T47D (cell line): Measurements from ENCODE around the gene SLIT3.

Source experiments
- DNase-seq, 2 experiments: peaks; one replicate each; pipeline versions ENCODE4 v3.0.0 to v3.0.0-alpha.2; 2011 to 2012; ENCODE audit warnings: low read depth in 1 of 2, low spot score in 1 of 2
- JUND ChIP-seq: IDR thresholded peaks from 2 replicates; pipeline ENCODE4 v1.6.1; 2012; ENCODE audit warnings: low read depth
- in situ Hi-C: cut with HindIII; loops from 2 replicates; pipeline ENCODE4 v1.10.0; 2016; ENCODE audit warnings: low sequenced_read_pairs, low pct_unique_long_range_greater_than_20kb

Gene SLIT3

DNA sequence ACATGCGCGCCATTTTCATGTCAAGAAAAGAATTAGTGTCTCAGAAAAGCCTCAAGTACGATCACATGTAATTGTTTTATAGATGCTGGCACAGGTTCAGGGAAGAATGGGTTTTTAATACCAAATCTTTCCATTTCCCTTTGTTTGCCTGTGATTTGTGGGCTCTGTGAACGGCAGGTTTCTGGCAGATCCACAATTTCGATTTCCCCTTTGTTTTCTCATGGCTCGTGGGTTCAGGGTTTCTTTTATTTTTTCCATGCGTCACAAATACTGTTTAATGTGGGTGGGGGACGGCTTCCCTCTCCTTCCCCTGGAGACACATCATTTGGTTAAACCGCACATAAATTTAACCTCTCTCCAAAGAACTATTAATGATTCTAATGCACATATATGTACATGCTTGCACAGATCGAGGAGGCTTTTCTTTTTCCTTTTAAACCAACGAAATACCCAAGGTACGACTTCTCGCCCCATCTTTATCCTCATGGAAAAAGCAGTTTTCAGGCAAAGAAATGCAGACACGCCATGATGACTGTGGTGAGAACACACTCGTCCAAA is 195.9 kb downstream of the SLIT3 start:
- DNase-seq: no peak
- in situ Hi-C loops: no loop called here
- no peak for TF ChIP-seq JUND

DNA sequence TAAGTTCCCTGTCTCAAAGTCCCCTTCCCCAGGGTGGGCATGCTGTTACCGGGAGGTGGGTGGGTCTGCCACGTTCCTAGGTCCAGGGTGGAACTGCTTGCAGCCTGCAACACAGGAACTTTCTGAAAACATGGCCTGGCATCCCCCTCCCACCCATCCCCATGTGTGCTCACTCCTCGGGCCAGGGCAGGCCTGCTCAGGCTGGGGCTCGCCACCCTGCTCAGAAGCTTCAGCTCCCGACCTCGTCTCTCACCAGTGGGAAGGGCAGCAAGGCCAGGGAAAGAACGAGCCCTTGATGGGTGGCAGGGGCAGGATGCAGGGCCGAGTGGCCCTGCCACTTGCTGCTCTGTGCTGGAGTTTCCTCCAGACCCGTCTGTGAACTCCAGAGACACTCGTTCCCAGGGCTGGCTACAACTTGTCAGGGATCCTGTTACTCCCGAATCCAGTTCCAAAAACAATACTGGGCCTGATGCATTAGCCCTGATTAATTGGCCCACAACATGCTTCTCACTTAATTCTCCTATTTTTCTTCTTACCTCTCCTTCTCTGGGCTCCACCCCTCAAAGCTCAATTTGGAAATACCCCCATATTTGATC is 197.3 kb downstream of the SLIT3 start:
- no peak for DNase-seq
- in situ Hi-C loops: no loop called here
- TF ChIP-seq JUND: no peak

DNA sequence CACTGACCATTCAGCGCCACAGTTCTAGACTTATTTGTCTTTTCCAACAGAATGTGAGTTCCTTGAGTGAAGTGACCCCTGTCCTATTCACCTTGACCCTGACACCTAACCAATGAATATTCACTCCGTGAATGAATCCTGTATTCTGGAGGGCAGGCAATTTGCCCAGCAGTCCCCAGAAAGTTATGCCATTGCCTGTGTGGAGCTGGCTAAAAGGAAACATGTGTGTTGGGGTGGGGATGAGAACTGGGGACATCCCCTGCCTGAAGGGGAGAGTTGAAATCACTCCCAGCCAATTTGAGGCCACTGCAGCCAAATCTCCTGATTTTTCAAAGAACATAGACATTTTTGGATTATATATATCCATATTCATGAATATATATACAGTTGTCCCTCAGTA is 199.0 kb downstream of the SLIT3 start:
- no peak for DNase-seq

DNA sequence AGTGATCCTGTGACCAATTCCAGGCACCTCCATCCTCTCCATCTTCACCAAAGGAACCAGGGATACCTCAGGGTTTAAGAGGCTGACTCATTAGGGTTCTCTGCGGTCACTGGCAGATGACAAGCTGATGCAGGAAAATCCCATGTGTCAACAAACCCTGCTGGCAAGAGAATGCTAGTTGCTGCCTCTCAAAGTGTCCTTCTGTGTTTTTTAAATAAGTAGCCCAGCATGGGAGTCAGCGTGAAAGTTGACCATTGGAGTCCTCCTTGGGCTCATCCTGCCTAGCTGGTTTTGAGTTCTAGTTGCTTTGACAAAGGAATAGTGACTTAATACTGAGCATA is 200.2 kb downstream of the SLIT3 start:
- TF ChIP-seq JUND: no peak

More for the DNA sequence above, 199.0 kb downstream of the SLIT3 start:
- in situ Hi-C loops: no loop called here
- TF ChIP-seq JUND: no peak

DNA sequence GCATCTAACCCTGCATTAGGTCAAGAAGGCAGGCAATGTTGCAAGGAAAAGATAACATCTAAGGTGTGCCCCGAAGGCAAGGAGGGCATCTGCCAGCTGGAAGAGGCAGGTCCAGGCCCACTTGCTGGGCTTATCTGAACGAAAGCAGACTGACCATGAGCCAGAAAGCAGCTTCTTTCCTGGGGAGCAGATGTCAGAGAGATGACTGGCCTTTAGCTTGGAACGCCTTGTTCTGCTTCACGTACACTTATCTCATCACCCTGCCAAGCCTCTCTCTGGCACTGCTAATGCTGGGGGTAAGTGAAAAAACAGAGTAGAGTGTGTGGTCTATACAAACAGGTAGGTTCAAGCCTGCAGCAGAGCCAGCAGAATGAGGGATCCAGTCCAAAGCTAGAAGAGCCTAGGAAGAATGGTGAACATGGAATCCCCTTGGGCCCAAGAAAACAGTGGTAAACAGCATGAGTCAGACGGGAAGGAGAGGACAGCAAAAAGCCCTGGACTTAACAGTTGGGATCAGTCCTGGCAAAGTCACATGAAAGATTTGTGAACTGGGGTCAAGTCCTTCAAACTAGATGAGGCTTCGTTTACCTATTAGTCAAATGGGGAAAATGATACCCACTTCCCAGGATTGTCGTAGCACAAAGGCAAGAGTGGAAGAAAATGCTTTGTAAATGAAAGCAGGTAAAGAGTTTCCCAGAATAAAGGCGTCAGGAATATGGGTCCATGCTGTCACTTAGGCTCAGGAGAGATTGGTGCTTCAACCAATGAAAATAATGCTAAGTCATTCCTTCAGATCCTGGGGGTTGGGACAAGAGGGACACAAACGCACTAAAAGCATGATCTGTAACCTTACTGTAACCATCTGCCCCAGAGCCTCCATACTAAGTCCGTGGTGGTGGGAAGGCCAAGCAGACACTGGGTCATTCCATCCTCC is 200.9 kb downstream of the SLIT3 start:
- TF ChIP-seq JUND: no peak
- in situ Hi-C loops: no loop called here
- DNase-seq: peak in 1 of 2 experiments; percentile 13

More for the DNA sequence above, 200.2 kb downstream of the SLIT3 start:
- in situ Hi-C loops: no loop called here
- DNase-seq: peak in 1 of 2 experiments; percentile 58

DNA sequence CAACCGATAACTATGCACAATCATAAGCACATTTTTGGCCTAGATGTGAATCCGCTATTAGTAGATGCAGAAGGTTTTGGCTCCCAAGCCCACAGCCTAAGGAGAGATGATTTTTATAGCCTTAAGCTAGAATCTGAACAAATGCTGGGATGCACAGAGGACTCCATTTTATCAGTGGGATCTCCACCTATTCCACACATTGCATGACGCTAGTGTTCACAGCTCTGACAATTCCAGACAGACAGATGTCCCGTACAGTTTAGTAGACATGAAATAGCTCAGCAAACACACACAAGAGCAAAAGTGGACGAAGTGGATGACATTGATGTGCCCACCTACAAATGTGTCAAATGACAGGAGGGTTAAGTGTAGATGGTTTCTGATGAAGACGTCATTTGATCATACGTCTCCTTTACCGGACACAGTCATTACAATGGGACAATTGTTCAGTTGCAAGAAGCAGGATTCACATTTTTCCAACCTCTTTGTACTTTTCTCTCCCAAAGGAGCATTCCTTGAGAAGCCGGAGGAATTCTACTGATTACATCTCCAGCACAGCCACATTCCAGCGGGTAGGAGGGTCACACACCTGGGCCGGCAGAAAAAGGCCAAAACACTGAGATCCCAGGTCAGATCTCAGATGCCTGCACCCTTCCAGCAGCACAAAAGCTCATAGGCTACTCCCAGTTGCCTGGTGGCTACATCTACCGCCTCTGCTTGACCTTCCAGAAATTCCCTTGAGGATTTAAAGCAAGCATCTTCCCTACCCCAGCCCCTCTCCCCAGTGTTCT is 202.4 kb downstream of the SLIT3 start:
- no peak for TF ChIP-seq JUND
- in situ Hi-C loops: no loop called here
- DNase-seq: peak in 1 of 2 experiments; percentile 36

DNA sequence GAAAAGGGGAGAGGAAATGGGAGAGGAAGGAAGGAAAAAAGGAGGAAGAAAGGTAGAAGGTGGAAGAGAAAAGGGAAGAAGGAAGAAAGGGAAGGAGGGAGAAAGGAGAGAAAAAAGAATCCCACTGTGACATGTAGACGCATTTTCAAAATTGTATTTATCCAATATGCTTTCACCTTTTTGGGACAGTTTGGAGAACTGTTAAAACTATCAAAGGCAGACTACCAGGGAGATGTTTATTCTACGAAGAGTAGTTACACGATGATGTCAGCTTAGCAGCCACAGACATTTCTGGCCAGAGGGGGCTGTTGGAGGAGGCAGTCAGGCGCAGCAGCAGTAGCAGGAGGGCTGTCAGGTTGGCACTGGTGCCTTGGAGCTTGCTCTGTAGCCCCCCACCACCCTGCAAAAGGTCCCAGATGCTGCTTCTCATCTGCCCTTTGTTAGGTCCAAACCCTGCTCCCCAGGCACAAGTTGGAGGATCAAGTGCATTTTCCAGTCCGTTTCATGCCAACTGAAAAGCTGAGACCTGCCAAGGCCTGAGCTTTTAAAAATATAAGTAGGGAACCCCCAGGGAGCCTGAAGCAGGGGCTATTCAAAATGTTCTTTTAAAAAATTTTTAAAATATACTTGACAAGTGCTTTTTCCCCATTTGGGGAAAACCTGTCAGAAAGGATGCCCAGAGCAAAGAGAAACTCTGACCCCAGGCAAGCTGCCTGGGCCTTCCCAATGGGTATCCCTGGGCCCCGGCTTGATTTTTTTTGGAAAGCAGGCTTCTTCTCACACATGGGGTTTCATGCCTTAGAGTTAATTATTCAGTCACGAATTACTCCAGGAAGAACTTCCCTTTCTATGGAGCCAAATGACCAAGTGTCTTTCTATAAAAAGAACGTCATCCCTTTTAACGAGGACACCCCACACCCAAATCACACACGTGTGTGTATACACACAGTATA is 203.3 kb downstream of the SLIT3 start:
- TF ChIP-seq JUND: no peak
- DNase-seq: peak in 1 of 2 experiments; percentile 17
- in situ Hi-C loops: no loop called here

DNA sequence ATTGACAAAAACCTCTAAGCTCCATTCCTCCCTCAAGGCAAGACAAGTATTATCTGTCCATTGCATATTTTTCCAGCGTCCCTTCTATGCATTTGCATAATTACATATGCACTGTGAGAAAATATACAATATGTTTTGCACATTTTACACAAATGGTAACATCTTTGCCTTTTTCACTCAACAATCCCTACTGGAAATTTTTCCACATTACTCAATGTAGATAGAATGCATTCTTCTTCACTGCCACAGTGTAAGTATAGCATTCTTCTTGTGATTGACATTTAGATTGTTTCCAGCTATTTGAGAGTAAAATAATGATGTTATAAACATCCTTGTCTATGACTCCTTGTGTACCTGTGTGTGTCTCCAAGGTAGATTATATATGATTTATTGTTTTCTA is 205.0 kb downstream of the SLIT3 start:
- in situ Hi-C loops: no loop called here
- no peak for TF ChIP-seq JUND
- DNase-seq: no peak

DNA sequence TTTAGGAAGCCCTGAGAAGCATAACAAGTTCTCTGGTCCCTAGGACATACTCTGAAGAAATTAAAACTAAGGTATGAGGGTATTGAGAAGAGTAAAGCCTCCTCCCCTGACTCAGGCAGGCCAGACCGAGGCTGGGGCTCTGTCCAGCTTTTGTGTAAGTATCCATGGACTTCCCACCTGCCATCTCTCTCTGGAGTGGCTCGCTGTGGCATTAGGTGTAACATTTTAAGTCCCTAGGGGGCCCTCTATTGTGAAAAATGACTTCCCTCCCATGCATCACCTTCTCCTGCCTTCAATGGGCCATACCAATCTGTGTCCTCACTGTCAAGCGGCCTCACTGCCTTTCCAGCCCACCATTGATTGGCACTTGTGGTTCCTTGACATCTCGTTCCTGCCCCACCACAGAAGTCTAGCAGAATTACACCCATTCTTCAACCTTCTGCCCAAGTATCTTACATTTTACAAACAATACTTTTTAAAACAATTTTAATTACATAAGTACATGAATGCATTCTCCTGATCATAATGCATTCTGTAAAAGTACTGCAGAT is 205.5 kb downstream of the SLIT3 start:
- no peak for DNase-seq
- no peak for TF ChIP-seq JUND
- in situ Hi-C loops: no loop called here

DNA sequence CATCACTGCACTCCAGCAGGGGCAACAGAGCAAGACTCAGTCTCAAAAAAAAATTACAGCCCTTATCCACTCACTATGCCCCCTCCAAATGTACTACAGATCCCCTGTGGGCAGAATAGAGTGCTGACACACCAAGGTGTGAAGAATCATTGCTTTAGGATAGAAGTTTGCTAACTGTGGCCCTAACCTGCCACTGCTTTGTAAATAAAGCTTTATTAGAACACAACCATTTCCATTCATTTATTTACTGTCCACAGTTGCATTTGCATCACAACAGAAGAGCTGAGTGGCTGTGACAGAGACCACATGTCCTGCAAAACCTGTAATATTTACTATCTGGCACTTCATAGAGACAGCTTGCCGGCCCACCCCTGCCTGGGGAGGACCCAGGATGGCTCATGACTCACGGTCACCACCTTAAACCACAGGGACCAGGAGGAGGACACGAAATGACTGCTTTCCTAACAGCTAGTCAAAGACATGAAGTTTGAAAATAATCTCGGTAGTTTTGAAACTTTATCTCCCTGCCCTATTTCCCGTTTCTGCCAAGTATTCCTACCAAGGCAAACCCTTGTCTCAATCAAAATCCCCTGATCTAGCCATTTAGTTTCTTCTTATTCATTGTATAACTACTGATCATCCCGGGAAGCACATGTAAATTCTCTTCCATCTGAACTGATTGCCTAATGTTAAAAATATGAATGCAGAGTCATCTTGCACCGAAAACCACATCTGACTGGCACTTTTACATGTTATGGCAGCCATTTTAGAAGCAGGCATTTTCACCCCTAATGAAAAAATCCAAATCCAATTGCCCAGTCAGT is 206.1 kb downstream of the SLIT3 start:
- DNase-seq: no peak
- no peak for TF ChIP-seq JUND
- in situ Hi-C loops: no loop called here
